ENCODE measurements around the gene CTU1.

The CTU1 gene

DNA sequence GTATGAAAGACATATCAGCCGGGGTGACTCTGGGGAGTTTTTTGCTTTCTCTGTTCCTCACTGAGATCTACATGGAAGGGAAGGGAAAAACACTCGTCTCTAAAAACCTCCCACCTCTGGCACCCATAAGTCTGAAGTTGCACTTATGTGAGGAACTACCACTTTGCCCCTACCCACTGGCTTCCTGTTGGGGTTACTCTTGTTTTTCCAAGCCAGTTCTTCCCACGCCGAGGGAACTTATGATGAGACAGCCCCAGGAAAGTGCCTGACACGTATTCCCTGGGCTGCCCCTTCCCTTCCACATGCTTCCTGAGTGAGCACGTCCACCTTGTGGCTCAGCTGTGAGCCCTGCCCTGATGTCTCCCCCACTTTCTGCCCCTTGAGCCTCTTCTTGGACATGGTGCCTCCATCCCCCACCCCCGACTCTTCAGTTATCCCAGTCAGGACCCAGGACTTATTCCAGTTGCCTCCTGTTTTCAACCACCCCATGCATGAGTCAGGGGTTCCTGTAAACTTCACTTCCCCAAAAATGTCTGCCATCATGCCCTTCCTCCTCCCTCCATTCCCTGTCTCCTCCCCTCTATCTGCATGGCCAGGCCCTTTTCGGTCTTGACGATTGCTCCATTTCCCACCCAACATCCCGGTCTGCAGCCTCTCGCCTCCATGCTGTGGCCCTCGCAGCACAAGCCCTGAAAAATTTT is 28.8 kb upstream of the CTU1 start:
- Histone ChIP-seq H3K36me3 (no peaks in the 10 kb centered on the region), H3K27ac (no peak overlapping the region), H3K27me3 (ENCODE audit: insufficient read depth, low read depth, severe bottlenecking) (peaks cover 95% of the 10 kb centered on the region), H3K4me3 (ENCODE audit: low read depth, low read length) (no peak overlapping the region), H3K9me3 (ENCODE audit: severe bottlenecking) (no peaks in the 10 kb centered on the region)
- no peak for TF ChIP-seq CTCF (IDR thresholded peaks at IDR 0.05; ENCODE audit: low read depth, low read length)
- DNase-seq = no peak

DNA sequence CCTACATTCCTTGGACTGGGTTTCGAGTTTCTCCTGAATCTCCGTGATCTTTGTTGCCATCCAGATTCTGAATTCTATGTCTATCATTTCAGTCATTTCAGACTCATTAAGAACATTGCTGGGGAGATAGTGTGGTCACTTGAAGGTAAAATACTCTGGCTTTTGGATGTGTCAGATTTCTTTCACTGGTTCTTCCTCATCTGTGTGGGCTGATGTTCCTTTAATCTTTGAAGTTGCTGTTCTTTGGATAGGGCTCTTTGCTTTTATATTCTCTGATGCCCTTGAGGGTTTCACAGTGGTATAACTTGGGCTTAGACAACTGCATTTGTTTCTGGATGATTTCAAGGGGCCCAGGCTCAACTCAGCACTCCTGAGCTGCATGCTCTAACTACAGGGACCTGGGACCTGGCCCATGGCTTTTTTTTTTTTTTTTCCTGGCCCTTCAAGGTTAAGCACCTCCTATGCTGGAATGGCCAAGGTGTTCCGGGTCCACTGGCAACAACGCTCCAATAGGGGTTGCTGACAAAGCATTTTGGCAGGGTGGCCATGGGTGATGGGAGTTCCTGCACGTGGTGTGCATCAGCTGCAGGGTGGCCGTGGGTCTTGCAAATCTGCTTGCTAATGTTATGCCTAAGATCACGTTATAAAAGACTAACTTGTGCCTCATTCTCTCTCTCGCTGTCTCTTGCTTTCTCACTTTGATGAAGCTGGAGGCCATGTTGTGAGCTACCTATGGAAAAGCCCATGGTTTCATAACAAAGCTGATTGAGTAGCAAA is 28.0 kb upstream of the CTU1 start:
- H3K36me3 ChIP-seq = no peaks in the 10 kb centered on the region
- no peak overlapping the region for H3K27ac ChIP-seq
- no peak for TF ChIP-seq CTCF (IDR thresholded peaks at IDR 0.05; ENCODE audit: low read depth, low read length)
- H3K4me3 ChIP-seq (ENCODE audit: low read depth, low read length) = no peak overlapping the region
- H3K9me3 ChIP-seq (ENCODE audit: severe bottlenecking) = no peaks in the 10 kb centered on the region
- no peak for DNase-seq
- H3K27me3 ChIP-seq (ENCODE audit: insufficient read depth, low read depth, severe bottlenecking) = peaks cover 97% of the 10 kb centered on the region

- no peak for DNase-seq
- peaks cover 97% of the 10 kb centered on the region for H3K27me3 ChIP-seq (ENCODE audit: insufficient read depth, low read depth, severe bottlenecking)
- H3K27ac ChIP-seq = no peak overlapping the region
- no peaks in the 10 kb centered on the region for H3K36me3 ChIP-seq
- H3K4me3 ChIP-seq (ENCODE audit: low read depth, low read length) = no peak overlapping the region
- no peak for TF ChIP-seq CTCF (IDR thresholded peaks at IDR 0.05; ENCODE audit: low read depth, low read length)
- H3K9me3 ChIP-seq (ENCODE audit: severe bottlenecking) = no peaks in the 10 kb centered on the region
These were observed 26.8 kb upstream of the CTU1 start for GRCh38 chr19:51135004-51135403.

DNA sequence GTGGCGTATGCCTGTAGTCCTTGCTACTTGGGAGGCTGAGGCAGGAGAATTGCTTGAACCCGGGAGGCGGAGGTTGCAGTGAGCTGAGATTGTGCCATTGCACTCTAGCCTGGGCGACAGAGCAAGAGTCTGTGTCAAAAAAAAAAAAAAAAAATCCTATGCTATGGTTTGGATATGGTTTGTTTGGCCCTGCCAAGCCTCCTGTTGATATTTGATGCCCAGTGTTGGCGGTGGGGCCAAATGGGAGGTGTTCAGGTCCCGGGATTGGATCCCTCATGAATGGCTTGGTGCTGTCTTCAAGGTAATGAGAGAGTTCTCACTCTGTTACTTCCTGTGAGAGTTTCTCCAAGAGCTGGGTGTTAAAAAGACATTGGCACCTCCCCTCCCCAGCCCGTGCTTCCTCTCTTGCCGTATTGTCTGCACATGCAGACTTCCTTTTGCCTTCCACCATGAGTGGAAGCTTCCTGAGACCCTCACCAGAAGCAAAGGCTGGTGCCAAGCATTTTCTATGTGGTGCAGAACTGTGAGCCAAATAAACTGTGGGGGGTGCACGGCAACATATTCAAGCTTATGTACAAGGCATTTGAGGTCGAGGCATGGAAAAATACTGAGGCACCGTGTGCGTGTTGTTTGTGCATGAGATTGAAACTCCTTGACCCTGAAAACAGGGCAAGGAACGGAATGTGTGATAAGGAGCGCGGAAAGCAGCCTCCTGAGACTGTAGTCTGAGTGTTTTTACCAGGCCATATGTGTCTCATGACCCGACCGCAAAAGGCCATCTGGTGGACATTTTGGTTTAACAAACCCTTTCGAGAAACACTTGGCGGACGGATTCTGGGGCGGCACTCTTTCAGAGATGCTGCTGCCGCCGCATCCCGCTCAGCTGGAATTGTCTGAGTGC is 23.8 kb upstream of the CTU1 start:
- peak; percentile 17 for DNase-seq
- Histone ChIP-seq H3K4me3 (ENCODE audit: low read depth, low read length) (no peak overlapping the region), H3K27me3 (ENCODE audit: insufficient read depth, low read depth, severe bottlenecking) (peaks cover 96% of the 10 kb centered on the region), H3K9me3 (ENCODE audit: severe bottlenecking) (no peaks in the 10 kb centered on the region), H3K27ac (no peak overlapping the region), H3K36me3 (no peaks in the 10 kb centered on the region)
- 0 out of 2 replicates have a peak, but pooled peaks have one; percentile 5 for TF ChIP-seq CTCF (IDR thresholded peaks at IDR 0.05; ENCODE audit: low read depth, low read length)

DNA sequence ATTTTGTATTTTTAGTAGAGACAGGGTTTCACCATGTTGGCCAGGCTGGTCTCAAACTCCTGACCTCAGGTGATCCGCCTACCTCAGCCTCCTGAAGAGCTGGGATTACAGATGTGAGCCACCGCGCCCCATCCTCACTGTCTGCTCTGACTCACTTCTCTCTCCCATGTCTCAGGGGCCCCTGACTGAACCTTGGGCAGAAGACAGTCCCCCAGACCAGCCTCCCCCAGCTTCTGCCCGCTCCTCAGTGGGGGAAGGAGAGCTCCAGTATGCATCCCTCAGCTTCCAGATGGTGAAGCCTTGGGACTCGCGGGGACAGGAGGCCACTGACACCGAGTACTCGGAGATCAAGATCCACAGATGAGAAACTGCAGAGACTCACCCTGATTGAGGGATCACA is 21.5 kb upstream of the CTU1 start:
- no peak for DNase-seq
- Histone ChIP-seq H3K27ac (no peak overlapping the region), H3K36me3 (no peaks in the 10 kb centered on the region), H3K4me3 (ENCODE audit: low read depth, low read length) (no peak overlapping the region), H3K9me3 (ENCODE audit: severe bottlenecking) (no peaks in the 10 kb centered on the region), H3K27me3 (ENCODE audit: insufficient read depth, low read depth, severe bottlenecking) (peaks cover 96% of the 10 kb centered on the region)
- TF ChIP-seq CTCF (IDR thresholded peaks at IDR 0.05; ENCODE audit: low read depth, low read length) = no peak
